Activated effector memory CD4-positive, alpha-beta T cell treated with Interleukin-2 at 50 U/mL for 16 hours (primary cell): Measurements from ENCODE around the gene SYNE3.

Experiments
- DNase-seq: peaks from one replicate; pipeline ENCODE4 v3.0.0-alpha.2; 2020

The SYNE3 gene

GRCh38 chr14:95487669-95488084, 28.8 kb downstream of the SYNE3 start:
- no peak for DNase-seq

- no peak for DNase-seq
Observed at GRCh38 chr14:95486875-95487668, 29.4 kb downstream of the SYNE3 start.

- DNase-seq, result no peak
Observed at GRCh38 chr14:95485222-95485819, 31.1 kb downstream of the SYNE3 start.

- no peak for DNase-seq
Observed at GRCh38 chr14:95484296-95484695, 32.2 kb downstream of the SYNE3 start.

DNA sequence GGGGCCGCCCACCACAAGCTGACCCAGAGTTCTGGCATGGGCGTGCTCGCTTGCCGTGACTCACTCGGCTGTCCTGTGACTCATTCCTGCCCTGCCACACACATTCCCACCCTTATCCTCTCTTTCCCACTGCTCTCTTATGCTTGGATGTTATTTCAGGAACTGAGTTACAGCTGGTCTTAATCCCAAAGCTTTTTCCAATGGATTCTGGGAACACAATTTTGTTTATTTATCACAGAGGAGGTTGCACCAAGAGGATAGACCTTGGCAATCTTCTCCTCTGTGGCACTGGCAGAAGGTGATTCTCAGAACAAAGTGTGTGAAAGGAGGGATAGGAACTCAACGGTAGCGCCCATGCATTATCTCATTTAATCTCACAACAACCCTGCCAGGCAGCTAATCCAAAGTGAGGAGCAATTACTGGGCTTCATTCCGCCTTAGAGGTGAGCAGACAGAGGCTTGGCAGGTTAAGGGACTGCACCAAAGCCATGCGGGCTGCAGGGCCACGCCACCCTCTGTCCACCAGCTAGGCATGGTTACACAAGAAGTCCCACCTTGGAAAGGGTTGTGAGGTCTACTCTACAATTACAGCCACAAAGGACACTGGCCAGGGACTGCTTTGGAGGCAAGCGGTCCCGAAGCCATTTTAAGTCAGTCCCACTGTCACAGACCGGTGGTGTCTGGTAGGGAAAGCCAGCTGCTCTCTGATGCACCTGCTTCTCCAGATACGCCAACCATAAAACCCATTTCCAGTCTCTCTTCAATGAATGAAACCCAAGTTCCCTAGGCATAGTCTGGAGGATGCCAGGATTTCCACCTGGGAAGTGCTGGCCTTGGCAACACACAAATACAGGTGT, 32.9 kb downstream of the SYNE3 start:
- no peak for DNase-seq

DNA sequence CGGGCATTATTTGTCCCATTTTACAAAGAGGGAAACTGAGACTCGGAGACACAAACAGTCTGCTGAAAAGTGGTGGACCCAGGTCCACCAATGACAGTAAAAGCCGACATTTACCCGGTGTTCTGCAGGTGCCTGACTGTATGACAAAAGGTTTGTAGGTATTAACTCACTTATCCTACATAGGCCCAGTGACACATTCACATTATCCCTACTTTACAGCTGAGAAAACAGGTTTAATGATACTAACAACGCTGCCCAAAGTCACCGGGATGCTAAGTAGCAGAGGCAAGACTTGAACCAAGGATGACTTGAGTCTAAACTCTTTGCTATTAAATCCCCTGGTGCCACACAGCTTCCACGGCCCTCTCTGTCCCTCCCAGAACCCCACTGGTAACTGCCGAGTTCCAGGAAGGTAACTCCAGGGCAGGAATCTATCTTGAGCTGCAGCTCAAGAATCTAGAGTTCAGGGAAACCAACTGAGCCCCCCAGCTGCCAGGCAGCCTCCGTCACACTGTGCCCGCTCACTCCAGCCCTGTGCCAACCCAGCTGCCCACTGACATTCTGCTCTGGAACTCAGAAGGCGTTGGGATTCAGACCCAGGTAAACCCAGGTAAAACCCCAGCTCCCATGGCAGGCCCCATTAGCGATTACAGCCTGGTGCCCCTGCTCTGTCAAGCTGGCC, 33.7 kb downstream of the SYNE3 start:
- DNase-seq, result no peak

- DNase-seq, result no peak
Observed at GRCh38 chr14:95481391-95482022, 34.9 kb downstream of the SYNE3 start.

GRCh38 chr14:95480887-95481226, 35.6 kb downstream of the SYNE3 start:
- DNase-seq, result no peak

DNA sequence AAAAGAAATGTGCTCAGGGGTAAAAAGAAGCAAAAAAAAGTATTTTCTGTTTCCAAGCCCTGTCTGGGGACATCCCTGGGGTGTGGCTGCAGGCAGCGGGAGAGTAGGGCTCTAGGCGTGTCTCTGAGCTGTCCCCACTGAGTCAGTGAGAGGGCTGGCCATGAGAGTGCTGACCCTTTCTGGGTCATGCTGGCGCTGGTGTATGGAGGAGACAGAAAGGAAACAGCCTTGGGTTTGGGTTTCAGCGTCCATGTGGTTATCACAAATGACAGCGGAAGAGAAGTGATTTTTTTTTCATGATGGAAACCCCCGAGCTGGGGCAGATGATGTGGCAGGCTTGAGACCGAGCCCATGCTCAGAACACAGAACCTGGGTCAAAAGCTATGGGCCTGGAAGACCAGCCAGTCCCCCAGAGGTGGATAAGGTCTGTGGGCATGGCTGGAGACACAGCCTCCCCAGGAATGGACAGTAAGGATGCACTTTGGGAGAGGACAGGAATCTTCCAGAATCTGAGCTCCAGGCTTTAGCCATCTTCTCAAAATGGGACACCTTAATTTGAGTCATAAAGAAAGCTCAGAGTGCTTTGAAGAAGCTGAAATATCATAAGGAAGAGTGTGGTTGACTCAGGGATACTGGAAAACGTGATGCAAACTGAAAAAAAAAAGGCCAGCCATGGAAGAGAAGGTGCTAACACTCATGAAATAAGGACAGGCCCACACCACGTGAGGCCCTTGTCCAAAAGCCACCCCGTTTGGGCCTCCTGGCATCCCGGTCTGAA, 36.2 kb downstream of the SYNE3 start:
- DNase-seq, result peak; percentile 26

DNA sequence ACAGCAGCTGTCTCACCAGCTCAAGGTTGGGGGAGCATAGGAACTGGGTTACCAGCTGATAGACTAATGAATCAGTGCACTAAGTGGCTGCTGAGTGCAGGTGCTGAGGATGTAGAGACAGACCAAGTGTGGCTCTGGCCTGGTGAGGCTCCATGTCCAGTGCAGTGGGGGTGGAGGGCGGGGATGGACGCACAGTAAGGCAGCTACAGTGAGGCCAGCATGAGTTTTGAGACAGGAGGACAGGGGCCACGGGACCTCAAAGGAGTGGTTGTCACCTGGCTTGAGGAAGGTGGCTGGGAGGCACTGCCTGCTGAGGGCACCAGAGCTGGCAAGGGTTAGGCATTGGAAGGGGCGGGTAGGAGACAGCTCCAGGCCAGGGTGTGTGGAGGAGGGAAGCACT, 37.0 kb downstream of the SYNE3 start:
- no peak for DNase-seq

DNA sequence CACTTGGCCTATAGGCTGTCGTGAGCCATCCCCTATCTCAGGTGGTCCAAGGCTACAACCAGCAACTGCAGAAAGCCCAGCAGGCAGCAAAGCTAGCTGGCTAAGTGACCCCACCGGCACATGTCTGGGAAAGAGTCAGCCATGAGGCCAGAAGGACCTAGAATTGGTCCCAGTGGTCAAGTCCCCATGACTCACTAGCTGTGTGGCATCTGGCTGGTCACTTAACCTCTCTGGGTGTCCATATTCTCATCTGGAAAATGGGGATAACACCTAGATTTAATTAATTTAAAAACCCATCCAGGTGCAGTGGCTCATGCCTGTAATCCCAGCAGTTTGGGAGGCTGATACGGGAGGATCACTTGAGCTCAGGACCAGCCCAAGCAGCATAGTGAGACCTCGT, 37.6 kb downstream of the SYNE3 start:
- no peak for DNase-seq

GRCh38 chr14:95478309-95478708, 38.1 kb downstream of the SYNE3 start:
- DNase-seq, result no peak

- no peak for DNase-seq
Observed at GRCh38 chr14:95477411-95478269, 38.8 kb downstream of the SYNE3 start.

GRCh38 chr14:95476747-95477146, 39.7 kb downstream of the SYNE3 start:
- no peak for DNase-seq

DNA sequence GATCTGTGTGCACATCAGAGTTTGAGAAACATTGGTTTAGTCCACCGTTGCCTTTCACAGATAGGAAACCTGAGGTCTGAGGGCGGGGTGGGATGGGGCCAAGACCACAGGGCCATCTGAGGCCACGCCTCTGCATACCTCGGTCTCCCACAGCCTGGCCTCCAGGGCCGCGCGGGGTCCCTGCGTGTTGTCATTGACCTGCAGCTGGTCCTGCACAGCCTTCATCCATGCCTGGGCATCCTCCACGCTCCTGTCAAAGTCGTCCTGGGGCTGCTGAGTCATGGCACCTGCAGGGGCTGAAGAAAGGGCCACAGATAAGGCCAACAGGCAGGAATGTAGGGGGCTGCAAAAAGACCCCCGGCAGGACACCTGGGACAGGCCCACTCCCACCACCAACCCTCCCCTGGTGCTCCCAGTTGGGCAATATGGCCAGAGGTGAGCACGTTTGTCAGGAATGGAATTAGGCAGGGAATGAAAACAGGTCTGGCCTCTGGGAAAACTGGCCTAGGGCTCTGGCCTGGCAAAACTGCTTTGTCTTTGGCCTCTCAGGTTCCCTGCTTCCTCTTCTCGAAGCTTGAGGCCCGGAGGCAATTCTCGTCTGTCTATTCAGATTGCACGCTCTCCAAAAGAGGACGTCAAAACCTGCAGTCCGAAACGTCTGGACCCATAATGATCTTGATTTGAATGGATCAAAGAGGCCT, 40.8 kb downstream of the SYNE3 start:
- no peak for DNase-seq

DNA sequence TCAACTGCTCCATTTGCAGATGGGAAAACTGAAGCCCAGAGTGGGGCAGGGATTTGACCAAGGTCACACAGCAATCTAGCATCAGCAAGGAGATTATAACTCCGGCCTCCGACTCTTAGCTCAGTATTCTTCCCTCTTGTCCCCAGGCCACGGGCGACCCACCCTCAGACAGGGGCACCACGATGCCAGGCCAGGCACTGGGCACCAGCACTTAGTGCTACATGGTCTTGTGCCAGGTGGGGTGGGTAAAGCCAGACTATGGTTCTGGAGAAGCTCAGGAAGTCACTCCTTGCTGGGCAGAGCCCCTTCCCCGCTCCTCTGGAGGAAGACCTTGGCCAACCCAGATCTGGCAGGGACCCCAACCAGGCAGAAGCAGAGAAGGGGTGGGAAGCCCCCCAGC, 41.5 kb downstream of the SYNE3 start:
- DNase-seq, result no peak

GRCh38 chr14:95474486-95474885, 42.0 kb downstream of the SYNE3 start:
- no peak for DNase-seq

DNA sequence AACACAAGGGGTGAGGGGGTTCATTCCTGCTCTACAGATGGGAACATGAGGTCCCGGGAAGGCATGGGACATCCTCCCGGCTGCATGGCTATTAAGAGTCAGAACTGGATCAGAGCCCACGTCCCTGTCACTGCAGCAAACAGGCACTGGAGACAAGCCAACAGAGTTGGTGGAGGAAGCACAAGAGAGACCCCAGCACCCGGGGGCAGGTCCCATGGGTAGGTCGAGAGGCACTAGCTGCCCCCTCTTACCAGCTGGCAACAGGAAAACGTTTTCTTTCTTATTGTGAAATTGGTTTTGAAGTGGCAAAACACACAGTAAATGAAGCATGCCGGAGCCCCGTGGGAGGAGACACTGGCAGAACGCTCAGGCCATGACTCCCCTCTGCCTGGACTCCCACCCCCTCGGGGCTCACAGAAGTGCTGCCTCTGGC, 43.6 kb downstream of the SYNE3 start:
- DNase-seq, result no peak

DNA sequence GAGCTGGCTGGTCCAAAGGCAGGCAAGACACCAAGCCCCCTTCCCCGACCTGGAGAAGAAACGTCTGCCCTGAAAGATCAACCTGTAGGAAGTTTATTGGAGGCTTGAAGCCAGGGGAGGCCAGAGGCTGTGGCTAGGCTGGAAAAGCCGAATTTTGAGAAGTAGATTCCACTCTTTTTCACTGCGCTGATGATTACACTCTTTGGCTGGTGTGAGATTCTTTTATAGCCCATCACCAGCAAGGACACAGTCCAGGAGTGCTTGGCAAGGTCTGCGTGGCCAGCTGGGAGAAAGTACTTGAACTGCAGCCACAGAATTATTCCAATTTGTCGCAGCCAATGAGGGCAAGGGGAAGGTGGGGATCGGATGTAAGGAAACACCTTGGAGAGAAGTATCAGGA, 45.0 kb downstream of the SYNE3 start:
- no peak for DNase-seq

GRCh38 chr14:95471016-95471415, 45.4 kb downstream of the SYNE3 start:
- DNase-seq, result no peak
